ENCODE measurements around the gene WDCP. TPM values are rescaled to one million over a fixed set of nuclear protein-coding genes. Genes with fewer than 3 reads are reported as not detected.

The WDCP gene
- total and polyA plus RNA-seq, 8 donors, result 1.2 to 25.9 (median 2.6) TPM

GRCh38 chr2:24077535-24077877 lies 30.3 kb upstream of the WDCP start:
- peaks cover 4 to 61% (median 50%) of the 10 kb centered on the region in 4 donors for H3K36me3 ChIP-seq
- no peaks in the 10 kb centered on the region for H3K9me3 ChIP-seq
- peak overlapping the region; percentile 73 to 90 (median 80) for H3K4me3 ChIP-seq
- no peaks in the 10 kb centered on the region for H3K27me3 ChIP-seq
- H3K4me1 ChIP-seq, result peaks cover 17 to 35% (median 31%) of the 10 kb centered on the region in 4 donors
- intact Hi-C loops (cut with DNase I; ENCODE audit: low total_unique reads), result loop anchor here (10.0 kb wide), 1 partner anchor 153 kb away; the partner anchor contains the start of gene ATAD2B
- no peak for DNase-seq
- TF ChIP-seq CTCF (IDR thresholded peaks at IDR 0.05) (no peak), POLR2A (IDR thresholded peaks at IDR 0.05) (no peak), EP300 (IDR thresholded peaks at IDR 0.05) (no peak), POLR2AphosphoS5 (IDR thresholded peaks at IDR 0.05) (no peak)
- 4 to 17% (median 7%) methylated on average over 9 of the region's 9 CpGs for WGBS, 5 donors
- H3K27ac ChIP-seq, result peak overlapping the region; percentile 73 to 95 (median 94)

- Histone ChIP-seq H3K4me1 (peaks cover 17 to 35% (median 31%) of the 10 kb centered on the region in 4 donors), H3K36me3 (peaks cover 4 to 61% (median 50%) of the 10 kb centered on the region in 4 donors), H3K27ac (peak overlapping the region; percentile 73 to 95 (median 94)), H3K9me3 (no peaks in the 10 kb centered on the region), H3K4me3 (peak overlapping the region; percentile 73 to 90 (median 80)), H3K27me3 (no peaks in the 10 kb centered on the region)
- intact Hi-C loops (cut with DNase I; ENCODE audit: low total_unique reads), result loop anchor here (10.0 kb wide), 1 partner anchor 152 kb away; the partner anchor contains the start of gene ATAD2B
- DNase-seq, result no peak
- TF ChIP-seq CTCF (IDR thresholded peaks at IDR 0.05) (no peak), POLR2A (IDR thresholded peaks at IDR 0.05) (peak in 1 of 4 donors; percentile 63), POLR2AphosphoS5 (IDR thresholded peaks at IDR 0.05) (peak in 2 of 3 donors; percentile 57 to 64), EP300 (IDR thresholded peaks at IDR 0.05) (no peak)
- 0 to 2% (median 1%) methylated on average over 34 to 41 of the region's 41 CpGs for WGBS, 5 donors
Observed at GRCh38 chr2:24076849-24077534, 29.8 kb upstream of the WDCP start.

GRCh38 chr2:24075915-24076848 lies 29.0 kb upstream of the WDCP start, which contains the start of gene SF3B6:
Gene SF3B6 (minus strand): TSS chr2:24076326. CDS start chr2:24076229, 97 bp downstream.
- peak within 1 kb of the TSS; percentile 73 to 90 (median 80) for H3K4me3 ChIP-seq
- H3K36me3 ChIP-seq, result peaks cover 4 to 60% (median 50%) of the 10 kb centered on the region in 4 donors
- peaks cover 17 to 35% (median 32%) of the 10 kb centered on the region in 4 donors for H3K4me1 ChIP-seq
- peak; percentile 100 for DNase-seq
- WGBS, 5 donors, result 0 to 1% (median 1%) methylated on average over 23 to 64 of the region's 64 CpGs
- H3K27me3 ChIP-seq, result no peaks in the 10 kb centered on the region
- peak within 1 kb of the TSS; percentile 73 to 95 (median 94) for H3K27ac ChIP-seq
- intact Hi-C loops (cut with DNase I; ENCODE audit: low total_unique reads), result loop anchor here (10.0 kb wide), 1 partner anchor 151 kb away; the partner anchor contains the start of gene ATAD2B
- TF ChIP-seq EP300 (IDR thresholded peaks at IDR 0.05) (no peak), POLR2AphosphoS5 (IDR thresholded peaks at IDR 0.05) (peak; percentile 84 to 96 (median 88)), CTCF (IDR thresholded peaks at IDR 0.05) (peak in 1 of 7 experiments; percentile 15), POLR2A (IDR thresholded peaks at IDR 0.05) (no peak)
- H3K9me3 ChIP-seq, result no peaks in the 10 kb centered on the region

DNA sequence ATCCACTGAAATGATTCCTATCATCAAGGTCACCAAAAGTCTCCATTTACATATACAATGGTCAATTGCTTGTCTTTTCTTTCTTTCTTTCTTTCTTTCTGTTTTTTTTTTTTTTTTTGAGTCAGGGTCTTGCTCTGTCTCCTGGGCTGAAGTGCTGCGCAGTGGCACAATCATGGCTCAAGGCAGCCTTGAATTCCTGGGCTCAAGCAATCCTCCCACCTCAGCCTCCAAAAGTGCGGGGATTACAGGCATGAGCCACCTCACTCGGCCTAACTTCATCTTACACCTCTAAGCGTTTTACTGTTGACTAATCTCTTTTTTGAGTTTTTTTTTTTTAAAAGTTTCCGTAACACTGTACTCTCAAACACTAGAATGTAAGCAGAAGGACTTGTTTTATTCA lies 28.1 kb upstream of the WDCP start:
- TF ChIP-seq POLR2A (IDR thresholded peaks at IDR 0.05) (no peak), EP300 (IDR thresholded peaks at IDR 0.05) (no peak), POLR2AphosphoS5 (IDR thresholded peaks at IDR 0.05) (no peak), CTCF (IDR thresholded peaks at IDR 0.05) (no peak)
- DNase-seq, result no peak
- peaks cover 5 to 60% (median 50%) of the 10 kb centered on the region in 4 donors for H3K36me3 ChIP-seq
- H3K4me1 ChIP-seq, result peaks cover 17 to 37% (median 31%) of the 10 kb centered on the region in 4 donors
- H3K27ac ChIP-seq, result peak overlapping the region in 4 of 5 donors; percentile 90 to 95 (median 94)
- no peaks in the 10 kb centered on the region for H3K27me3 ChIP-seq
- 50 to 57% (median 52%) methylated on average over 5 of the region's 5 CpGs for WGBS, 5 donors
- no peaks in the 10 kb centered on the region for H3K9me3 ChIP-seq
- H3K4me3 ChIP-seq, result peak overlapping the region; percentile 73 to 90 (median 80)
- intact Hi-C loops (cut with DNase I; ENCODE audit: low total_unique reads), result loop anchor here (10.0 kb wide), 1 partner anchor 150 kb away; the partner anchor contains the start of gene ATAD2B

Data from stomach (tissue), 9 donors.